ENCODE measurements around the gene ATP4B. TPM values are rescaled to one million over a fixed set of nuclear protein-coding genes. Genes with fewer than 3 reads are reported as not detected.

The ATP4B gene
- total RNA-seq, 1 experiment from 2014 or later, result not detected

DNA sequence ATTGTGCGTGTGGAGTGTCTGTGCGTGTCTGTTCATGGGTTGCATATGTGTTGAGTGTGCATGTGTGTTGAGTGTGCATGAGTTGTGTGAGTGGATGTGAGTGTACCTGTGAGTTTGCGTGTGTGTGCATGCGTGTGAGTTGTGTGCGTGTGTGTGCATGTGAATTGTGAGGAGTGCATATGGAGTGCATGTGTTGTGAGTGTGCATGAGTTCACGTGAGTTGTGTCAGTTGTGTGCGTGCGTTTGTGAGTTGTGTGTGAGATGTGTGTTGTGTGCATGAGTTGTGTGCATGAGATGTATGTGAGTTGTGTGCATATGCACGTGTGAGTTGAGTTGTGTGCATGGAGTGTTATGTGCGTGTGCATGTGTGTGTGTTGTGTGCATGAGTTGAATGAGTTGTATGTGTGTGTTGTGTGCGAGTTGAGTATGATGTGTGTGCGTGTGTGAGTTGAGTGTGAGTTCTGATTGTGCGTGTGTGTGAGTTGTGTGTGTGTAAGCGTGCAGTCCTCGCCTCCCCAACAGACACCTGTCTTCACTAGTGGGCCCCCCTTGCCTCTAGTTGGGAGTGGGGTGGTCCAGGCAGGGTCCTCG, 44.1 kb downstream of the ATP4B start:
- Histone ChIP-seq H2BK5ac (ENCODE audit: insufficient read length, low read length) (no peak overlapping the region), H3K27me3 (ENCODE audit: insufficient read depth, low read length) (no peaks in the 10 kb centered on the region), H2BK12ac (ENCODE audit: insufficient read length, low read depth, low read length) (no peak overlapping the region), H3K23ac (ENCODE audit: insufficient read length, low read depth, low read length) (no peak overlapping the region), H3K23me2 (ENCODE audit: insufficient read length, low read depth, low read length, poor library complexity, severe bottlenecking) (no peaks in the 10 kb centered on the region), H2BK15ac (ENCODE audit: low read depth, low read length) (no peak overlapping the region), H2BK120ac (ENCODE audit: low read depth, low read length, poor library complexity, severe bottlenecking) (no peak overlapping the region), H4K91ac (ENCODE audit: insufficient read length, low read depth, low read length) (no peak overlapping the region), H3K4me2 (ENCODE audit: insufficient read depth, insufficient read length, low read length) (no peak overlapping the region), H3K14ac (ENCODE audit: insufficient read depth, low read length) (no peak overlapping the region), H2AK5ac (ENCODE audit: insufficient read length, low read length) (no peak overlapping the region), H4K20me1 (ENCODE audit: control insufficient read depth, insufficient read depth, insufficient read length) (no peaks in the 10 kb centered on the region), H2BK20ac (ENCODE audit: low read depth, low read length, poor library complexity, severe bottlenecking) (no peak overlapping the region), H3K27ac (ENCODE audit: insufficient read length, low read depth, low read length) (no peak overlapping the region), H3K56ac (ENCODE audit: insufficient read length, low read depth, low read length) (no peak overlapping the region), H3K79me2 (ENCODE audit: insufficient read depth, low read length) (peaks cover 9% of the 10 kb centered on the region; the same call in 1 of the 2 replicates), H2AFZ (ENCODE audit: low read length) (no peak overlapping the region), H3K4me1 (ENCODE audit: insufficient read depth, low read length) (peaks cover 4% of the 10 kb centered on the region; the same call in 1 of the 2 replicates), H4K5ac (ENCODE audit: insufficient read length, low read depth, low read length) (no peak overlapping the region), H3K18ac (ENCODE audit: insufficient read length, low read depth, low read length) (no peak overlapping the region), H3K79me1 (ENCODE audit: insufficient read depth, low read depth, low read length, poor library complexity, severe bottlenecking) (no peaks in the 10 kb centered on the region), H4K8ac (replicated peaks; ENCODE audit: insufficient read length, low read depth, low read length) (no peak overlapping the region), H3K4ac (ENCODE audit: low read depth, low read length) (no peak overlapping the region), H3T11ph (ENCODE audit: low read length) (no peak overlapping the region), H3K9me3 (ENCODE audit: control insufficient read depth, low read depth, low read length) (no peaks in the 10 kb centered on the region), H3K9ac (ENCODE audit: extremely low read depth, insufficient read length, low read length) (no peak overlapping the region)
- Mint-ChIP-seq H3K9me3 (no peaks in the 10 kb centered on the region), H3K36me3 (ENCODE audit: insufficient read depth in 1 of 3, low read depth in 3 of 3) (peaks cover 25 to 39% (median 29%) of the 10 kb centered on the region in 3 experiments; a peak in 6 of 7 replicates), H3K4me3 (no peak overlapping the region), H3K4me1 (peaks cover 21 to 25% of the 10 kb centered on the region in 2 experiments), H3K27ac (no peak overlapping the region), H3K27me3 (ENCODE audit: low read depth) (peaks cover 1% of the 10 kb centered on the region; the same call in 1 of the 2 replicates)
- TF ChIP-seq, protein P1, sequence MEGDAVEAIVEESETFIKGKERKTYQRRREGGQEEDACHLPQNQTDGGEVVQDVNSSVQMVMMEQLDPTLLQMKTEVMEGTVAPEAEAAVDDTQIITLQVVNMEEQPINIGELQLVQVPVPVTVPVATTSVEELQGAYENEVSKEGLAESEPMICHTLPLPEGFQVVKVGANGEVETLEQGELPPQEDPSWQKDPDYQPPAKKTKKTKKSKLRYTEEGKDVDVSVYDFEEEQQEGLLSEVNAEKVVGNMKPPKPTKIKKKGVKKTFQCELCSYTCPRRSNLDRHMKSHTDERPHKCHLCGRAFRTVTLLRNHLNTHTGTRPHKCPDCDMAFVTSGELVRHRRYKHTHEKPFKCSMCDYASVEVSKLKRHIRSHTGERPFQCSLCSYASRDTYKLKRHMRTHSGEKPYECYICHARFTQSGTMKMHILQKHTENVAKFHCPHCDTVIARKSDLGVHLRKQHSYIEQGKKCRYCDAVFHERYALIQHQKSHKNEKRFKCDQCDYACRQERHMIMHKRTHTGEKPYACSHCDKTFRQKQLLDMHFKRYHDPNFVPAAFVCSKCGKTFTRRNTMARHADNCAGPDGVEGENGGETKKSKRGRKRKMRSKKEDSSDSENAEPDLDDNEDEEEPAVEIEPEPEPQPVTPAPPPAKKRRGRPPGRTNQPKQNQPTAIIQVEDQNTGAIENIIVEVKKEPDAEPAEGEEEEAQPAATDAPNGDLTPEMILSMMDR (conservative IDR thresholded peaks at IDR 0.05), result no peak
- WGBS (ENCODE audit: extremely low coverage, insufficient read length, low lambda C conversion rate), result 100% methylated on average over 7 of the region's 16 CpGs
- DNase-seq, result no peak

Data from H9 (cell line).